K562 (cell line): ENCODE data around the gene WIPF2. TPM values are rescaled to one million over a fixed set of nuclear protein-coding genes. Genes with fewer than 3 reads are reported as not detected.

Experiments
- CBFA2T2 ChIP-seq: fragments of 450-650 bp; conservative IDR thresholded peaks from 2 replicates; pipeline ENCODE4 v1.6.1; 2017; ENCODE audit warnings: mild to moderate bottlenecking
- COPS2 ChIP-seq: fragments of 450-650 bp; conservative IDR thresholded peaks from 2 replicates; pipeline ENCODE4 v1.6.1; 2016; ENCODE audit warnings: mild to moderate bottlenecking, moderate library complexity
- CREB3L1 ChIP-seq: fragments of 450-650 bp; IDR thresholded peaks from 2 replicates; pipeline ENCODE4 v1.6.1; 2014; ENCODE audit warnings: low read depth, mild to moderate bottlenecking, moderate library complexity, borderline replicate concordance
- CSDE1 ChIP-seq, 2 experiments: fragments of 450-650 bp; IDR thresholded peaks; 2 replicates each; pipeline ENCODE4 v1.6.1; 2016; ENCODE audit warnings: mild to moderate bottlenecking in 1 of 2
- HDGF ChIP-seq: fragments of 450-650 bp; IDR thresholded peaks from 2 replicates; pipeline ENCODE4 v1.6.1; 2016
- IRF2 ChIP-seq: sonication (generic); formaldehyde crosslinking; IDR thresholded peaks from 2 replicates; pipeline ENCODE4 v1.8.1; 2022; ENCODE audit warnings: mild to moderate bottlenecking, missing genetic modification reagents
- MCM2 ChIP-seq: fragments of 450-650 bp; IDR thresholded peaks from 2 replicates; pipeline ENCODE4 v1.6.1; 2017; ENCODE audit warnings: low read depth, mild to moderate bottlenecking
- NBN ChIP-seq: fragments of 450-650 bp; IDR thresholded peaks from 2 replicates; pipeline ENCODE4 v1.6.1; 2016; ENCODE audit warnings: low read depth, mild to moderate bottlenecking
- PATZ1 ChIP-seq: fragments of 250-450 bp; sonication (Bioruptor Pico); IDR thresholded peaks from 2 replicates; pipeline ENCODE4 v1.5.0; 2020; ENCODE audit warnings: mild to moderate bottlenecking, borderline replicate concordance
- POLR2B ChIP-seq: fragments of 450-650 bp; IDR thresholded peaks from 2 replicates; pipeline ENCODE4 v1.6.1; 2018; ENCODE audit warnings: low read depth; ENCODE audit not compliant: partially characterized antibody
- SAFB ChIP-seq: fragments of 200-400 bp; formaldehyde crosslinking; IDR thresholded peaks from 2 replicates; pipeline ENCODE4 v1.6.1; 2017; ENCODE audit warnings: low read depth, low read length, borderline replicate concordance
- TBL1XR1 ChIP-seq, 2 experiments: IDR thresholded peaks; 2 replicates each; pipeline ENCODE4 v1.6.1; 2012; ENCODE audit warnings: improper control_type of control experiment in 2 of 2, low read length in 2 of 2, mild to moderate bottlenecking in 1 of 2
- TCF3 ChIP-seq: sonication (generic); formaldehyde crosslinking; IDR thresholded peaks from 2 replicates; pipeline ENCODE4 v1.4.0; 2020; ENCODE audit warnings: mild to moderate bottlenecking, missing genetic modification reagents
- ZKSCAN3 ChIP-seq: fragments of 250-450 bp; sonication (Bioruptor Pico); IDR thresholded peaks from 2 replicates; pipeline ENCODE4 v1.4.0; 2020
- ZMIZ1 ChIP-seq, 2 experiments: fragments of 150-350 bp in 1 of 2; IDR thresholded peaks; 2 replicates each; pipeline ENCODE4 v1.6.1; 2012 to 2016; ENCODE audit warnings: low read depth in 2 of 2, low read length in 2 of 2, mild to moderate bottlenecking in 1 of 2, moderate library complexity in 1 of 2
- ZNF3 ChIP-seq: fragments of 250-450 bp; sonication (Bioruptor Pico); IDR thresholded peaks from 2 replicates; pipeline ENCODE4 v1.5.0; 2021; ENCODE audit warnings: mild to moderate bottlenecking, moderate library complexity
- ZNF830 ChIP-seq: fragments of 250-450 bp; sonication (Bioruptor Pico); IDR thresholded peaks from 2 replicates; pipeline ENCODE4 v1.5.0; 2021; ENCODE audit warnings: mild to moderate bottlenecking
- polyA plus RNA-seq, 8 experiments: library from polyadenylated mRNA; depleted of rRNA in 4 of 8; stranded (reverse) in 5 of 8; unstranded in 3 of 8; fragments of >200 nt; fragmentation: Nextera tagmentation in 2 of 8; fragmentation: Illumina TruSeq in 1 of 8; extraction: Ambion mirVana in 2 of 8; extraction: Trizol in 1 of 8; gene quantifications; 2 replicates each; pipeline versions ENCODE4 v1.2.1 to v1.2.3, GENCODE V29; 2011 to 2014; ENCODE audit warnings: inconsistent platforms in 1 of 8, missing spikeins in 1 of 8
- total RNA-seq, 7 experiments: library from RNA; depleted of rRNA in 6 of 7; stranded (reverse); fragments of >200 nt in 6 of 7; fragmentation: Illumina TruSeq in 2 of 7; extraction: Trizol in 2 of 7; gene quantifications; 2 replicates each; pipeline versions ENCODE4 v1.2.1 to v1.2.3, GENCODE V29; 2011 to 2021; ENCODE audit warnings: low replicate concordance in 1 of 7
- TF ChIP-seq, protein P1 (sequence below): fragments of 450-650 bp; IDR thresholded peaks from 2 replicates; pipeline ENCODE4 v1.6.1; 2016; ENCODE audit warnings: borderline replicate concordance
- TF ChIP-seq, protein P2 (sequence below): fragments of 250-450 bp; sonication (Bioruptor Pico); IDR thresholded peaks from 2 replicates; pipeline ENCODE4 v1.5.0; 2021

The WIPF2 gene
- total and polyA plus RNA-seq, 9 of the 15 experiments (the other 6 are each of a cell fraction or from before 2014, with no cell fraction given): 3.6 to 15.0 (median 5.3) TPM

- TF ChIP-seq NBN (peak; percentile 49), COPS2 (no peak), ZNF830 (CRISPR knock-in tag) (no peak), ZMIZ1 (IDR thresholded peaks at IDR 0.05; ENCODE audit: low read depth in 2 of 2, low read length in 2 of 2) (no peak), SAFB (no peak), TBL1XR1 (IDR thresholded peaks at IDR 0.05; ENCODE audit: low read length in 2 of 2) (no peak), CBFA2T2 (no peak), PATZ1 (no peak), POLR2B (no peak), TCF3 (CRISPR knock-in tag) (no peak), IRF2 (CRISPR knock-in tag) (no peak), CSDE1 (IDR thresholded peaks at IDR 0.05) (no peak), ZKSCAN3 (CRISPR knock-in tag) (no peak), HDGF (no peak), MCM2 (no peak), ZNF3 (CRISPR knock-in tag) (no peak), CREB3L1 (no peak)
- TF ChIP-seq, protein P1, sequence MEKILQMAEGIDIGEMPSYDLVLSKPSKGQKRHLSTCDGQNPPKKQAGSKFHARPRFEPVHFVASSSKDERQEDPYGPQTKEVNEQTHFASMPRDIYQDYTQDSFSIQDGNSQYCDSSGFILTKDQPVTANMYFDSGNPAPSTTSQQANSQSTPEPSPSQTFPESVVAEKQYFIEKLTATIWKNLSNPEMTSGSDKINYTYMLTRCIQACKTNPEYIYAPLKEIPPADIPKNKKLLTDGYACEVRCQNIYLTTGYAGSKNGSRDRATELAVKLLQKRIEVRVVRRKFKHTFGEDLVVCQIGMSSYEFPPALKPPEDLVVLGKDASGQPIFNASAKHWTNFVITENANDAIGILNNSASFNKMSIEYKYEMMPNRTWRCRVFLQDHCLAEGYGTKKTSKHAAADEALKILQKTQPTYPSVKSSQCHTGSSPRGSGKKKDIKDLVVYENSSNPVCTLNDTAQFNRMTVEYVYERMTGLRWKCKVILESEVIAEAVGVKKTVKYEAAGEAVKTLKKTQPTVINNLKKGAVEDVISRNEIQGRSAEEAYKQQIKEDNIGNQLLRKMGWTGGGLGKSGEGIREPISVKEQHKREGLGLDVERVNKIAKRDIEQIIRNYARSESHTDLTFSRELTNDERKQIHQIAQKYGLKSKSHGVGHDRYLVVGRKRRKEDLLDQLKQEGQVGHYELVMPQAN: peak; percentile 70; the same call in 1 of the 2 replicates
- TF ChIP-seq, protein P2, sequence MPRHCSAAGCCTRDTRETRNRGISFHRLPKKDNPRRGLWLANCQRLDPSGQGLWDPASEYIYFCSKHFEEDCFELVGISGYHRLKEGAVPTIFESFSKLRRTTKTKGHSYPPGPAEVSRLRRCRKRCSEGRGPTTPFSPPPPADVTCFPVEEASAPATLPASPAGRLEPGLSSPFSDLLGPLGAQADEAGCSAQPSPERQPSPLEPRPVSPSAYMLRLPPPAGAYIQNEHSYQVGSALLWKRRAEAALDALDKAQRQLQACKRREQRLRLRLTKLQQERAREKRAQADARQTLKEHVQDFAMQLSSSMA (CRISPR knock-in tag): no peak
Measured at GRCh38 chr17:40219594-40220338, 662 bp downstream of the WIPF2 start (continued).
